ENCODE results near the gene RRAS. TPM values are rescaled to one million over a fixed set of nuclear protein-coding genes. Genes with fewer than 3 reads are reported as not detected.

RRAS gene
- total and polyA plus RNA-seq, 2 of the 4 experiments (the other 2 are of a cell fraction), result 50.2 to 241 TPM

GRCh38 chr19:49643466-49643865 lies 3.5 kb upstream of the RRAS start:
- ChIA-PET POLR2A (ENCODE audit: unreplicated experiment) (no interaction called here), CTCF (interaction anchor here (1.2 to 1.7 kb wide), 3 partner anchors 11 to 37 kb away, joined by 3 to 4 read pairs (median 3); no protein-coding TSS in a partner anchor)
- Histone ChIP-seq H3K4me1 (ENCODE audit: control insufficient read depth, insufficient read depth, low read length) (peaks cover 5% of the 10 kb centered on the region), H4K91ac (ENCODE audit: insufficient read depth, low read depth, low read length) (no peak overlapping the region), H4K20me1 (ENCODE audit: insufficient read depth, low read length) (peaks cover 33% of the 10 kb centered on the region), H3K4ac (ENCODE audit: low read depth, low read length) (peak overlapping the region; percentile 8; the same call in 1 of the 2 replicates), H3K56ac (ENCODE audit: extremely low read depth, insufficient read depth, low read length) (no peak overlapping the region), H3K14ac (replicated peaks; ENCODE audit: low read depth, low read length) (no peak overlapping the region), H2BK20ac (ENCODE audit: low read depth, low read length) (no peak overlapping the region), H3K4me3 (ENCODE audit: insufficient read depth, low read depth, low read length) (no peak overlapping the region), H3K9me3 (ENCODE audit: control insufficient read depth, insufficient read depth, low read length) (no peaks in the 10 kb centered on the region), H3K18ac (ENCODE audit: low read depth, low read length) (no peak overlapping the region), H2AK5ac (ENCODE audit: low read depth, low read length) (no peak overlapping the region), H3K27me3 (ENCODE audit: control insufficient read depth, insufficient read depth, low read length) (no peaks in the 10 kb centered on the region), H2BK120ac (ENCODE audit: low read depth, low read length) (no peak overlapping the region), H4K8ac (ENCODE audit: low read depth in 2 of 2, low read length in 2 of 2) (no peak overlapping the region), H3K36me3 (ENCODE audit: control insufficient read depth, insufficient read depth, low read length) (peaks cover 22% of the 10 kb centered on the region), H3K4me2 (ENCODE audit: low read depth, low read length) (peak overlapping the region; percentile 14; the same call in 1 of the 2 replicates), H4K5ac (ENCODE audit: low read depth, low read length) (no peak overlapping the region), H2AFZ (replicated peaks; ENCODE audit: low read length, poor library complexity) (no peak overlapping the region), H3K9ac (ENCODE audit: low read depth, low read length) (no peak overlapping the region; the same call in 1 of the 2 replicates), H2BK15ac (ENCODE audit: low read depth, low read length) (no peak overlapping the region), H2BK5ac (ENCODE audit: low read depth, low read length, poor library complexity, severe bottlenecking) (no peak overlapping the region), H3K79me1 (ENCODE audit: low read depth in 1 of 2, low read length in 2 of 2) (peaks cover 43 to 75% of the 10 kb centered on the region in 2 experiments), H3K23ac (ENCODE audit: low read depth, low read length) (peak overlapping the region; percentile 44; the same call in 1 of the 2 replicates), H3K9me1 (ENCODE audit: insufficient read depth, low read length) (0 out of 2 replicates have a peak, but pooled peaks cover 8% of the 10 kb centered on the region), H2AK9ac (replicated peaks; ENCODE audit: low read depth, low read length, poor library complexity) (no peak overlapping the region), H3K27ac (ENCODE audit: insufficient read depth, low read length) (no peak overlapping the region)
- ATAC-seq (ENCODE audit: low read depth) (no peak), DNase-seq (no peak)
- intact Hi-C loops (cut with micrococcal nuclease), result no loop called here
- dilution Hi-C loops (cut with HindIII; ENCODE audit: low sequenced_read_pairs, unreplicated experiment), result no loop called here
- BruUV-seq (replicated peaks), result no TSS peak
- in situ Hi-C loops (cut with MboI; ENCODE audit: low sequenced_read_pairs), result no loop called here
- 95% methylated on average over 2 of the region's 2 CpGs; no CpG with 5 or more reads in 1 of the 2 experiments for WGBS, 2 experiments (ENCODE audit: extremely low coverage in 2 of 2, insufficient read length in 1 of 2)
- no peak for TF ChIP-seq SMC3 (IDR thresholded peaks at IDR 0.05; ENCODE audit: low read depth, low read length)
- no peak for TF ChIP-seq RCOR1 (IDR thresholded peaks at IDR 0.05; ENCODE audit: insufficient replicate concordance, low read length)
- TF ChIP-seq POLR2A (IDR thresholded peaks at IDR 0.05; ENCODE audit: low read depth, low read length), result no peak
- TF ChIP-seq NFE2L2 (IDR thresholded peaks at IDR 0.05; ENCODE audit: low read depth, low read length), result no peak
- TF ChIP-seq RAD21 (IDR thresholded peaks at IDR 0.05; ENCODE audit: low read length), result no peak
- TF ChIP-seq FOS (IDR thresholded peaks at IDR 0.05; ENCODE audit: low read depth, low read length), result no peak
- TF ChIP-seq MAFK (IDR thresholded peaks at IDR 0.05; ENCODE audit: low read depth, low read length), result no peak
- no peak for TF ChIP-seq MAZ (IDR thresholded peaks at IDR 0.05; ENCODE audit: borderline replicate concordance, low read depth, low read length)
- TF ChIP-seq USF2 (IDR thresholded peaks at IDR 0.05; ENCODE audit: low read depth, low read length), result no peak
- no peak for TF ChIP-seq CEBPB (IDR thresholded peaks at IDR 0.05; ENCODE audit: low read depth, low read length)
- TF ChIP-seq RFX5 (IDR thresholded peaks at IDR 0.05; ENCODE audit: low read depth, low read length), result no peak
- TF ChIP-seq BHLHE40 (IDR thresholded peaks at IDR 0.05; ENCODE audit: low read depth, low read length), result no peak

Measured in IMR-90 (cell line).